ENCODE results near the gene NAA30. TPM values are rescaled to one million over a fixed set of nuclear protein-coding genes. Genes with fewer than 3 reads are reported as not detected.

NAA30 gene
- polyA plus RNA-seq, 3 donors = 2.6 to 5.5 (median 2.9) TPM

GRCh38 chr14:57420033-57420432, 29.6 kb downstream of the NAA30 start:
- no peaks in the 10 kb centered on the region for H3K36me3 ChIP-seq (replicated peaks in 1 of 2; ENCODE audit: control insufficient read depth in 1 of 2, insufficient read depth in 2 of 2, low read length in 2 of 2)
- no peaks in the 10 kb centered on the region for H3K79me2 ChIP-seq (ENCODE audit: insufficient read depth, low read length)
- no CpG with 5 or more reads among the region's 4 CpGs for WGBS (ENCODE audit: insufficient coverage)
- DNase-seq = no peak
- peaks cover 0 to 2% (median 2%) of the 10 kb centered on the region in 3 donors for H3K27me3 Mint-ChIP-seq (ENCODE audit: low read depth in 3 of 3)
- no peak overlapping the region for H3K9ac ChIP-seq (ENCODE audit: insufficient read depth, low read length, poor library complexity, severe bottlenecking)
- no peaks in the 10 kb centered on the region for H3K27me3 ChIP-seq (ENCODE audit: control insufficient read depth in 2 of 2, insufficient read depth in 2 of 2, low read length in 2 of 2)
- H3K4me3 Mint-ChIP-seq = no peak overlapping the region
- no peaks in the 10 kb centered on the region for H4K20me1 ChIP-seq (ENCODE audit: insufficient read depth, low read length)
- no peaks in the 10 kb centered on the region for H3K4me1 Mint-ChIP-seq
- H3K9me3 ChIP-seq (replicated peaks in 1 of 2; ENCODE audit: control insufficient read depth in 1 of 2, insufficient read depth in 1 of 2, low read length in 2 of 2) = no peaks in the 10 kb centered on the region
- no peaks in the 10 kb centered on the region for H3K4me1 ChIP-seq (ENCODE audit: control insufficient read depth in 1 of 2, insufficient read depth in 2 of 2, low read length in 2 of 2)
- H3K4me2 ChIP-seq (replicated peaks; ENCODE audit: extremely low read depth, low read length, poor library complexity, severe bottlenecking) = no peak overlapping the region
- H3K9me3 Mint-ChIP-seq = no peaks in the 10 kb centered on the region
- no peak overlapping the region for H2AFZ ChIP-seq (ENCODE audit: insufficient read depth, low read depth, low read length, poor library complexity, severe bottlenecking)
- H3K4me3 ChIP-seq (replicated peaks in 1 of 3; ENCODE audit: low read depth in 2 of 3, low read length in 3 of 3) = no peak overlapping the region
- no peak overlapping the region for H3K27ac ChIP-seq (ENCODE audit: low read depth in 1 of 2, low read length in 2 of 2)
- no peaks in the 10 kb centered on the region for H3K36me3 Mint-ChIP-seq
- H3K27ac Mint-ChIP-seq = no peak overlapping the region
- intact Hi-C loops (cut with micrococcal nuclease) = no loop called here
- TF ChIP-seq CTCF (IDR thresholded peaks at IDR 0.05) = no peak

GRCh38 chr14:57420986-57421385, 30.6 kb downstream of the NAA30 start:
- Histone ChIP-seq H3K4me2 (replicated peaks; ENCODE audit: extremely low read depth, low read length, poor library complexity, severe bottlenecking) (no peak overlapping the region), H3K9ac (ENCODE audit: insufficient read depth, low read length, poor library complexity, severe bottlenecking) (no peak overlapping the region), H3K4me3 (replicated peaks in 1 of 3; ENCODE audit: low read depth in 2 of 3, low read length in 3 of 3) (no peak overlapping the region), H3K79me2 (ENCODE audit: insufficient read depth, low read length) (no peaks in the 10 kb centered on the region), H4K20me1 (ENCODE audit: insufficient read depth, low read length) (no peaks in the 10 kb centered on the region), H3K27me3 (ENCODE audit: control insufficient read depth in 2 of 2, insufficient read depth in 2 of 2, low read length in 2 of 2) (no peaks in the 10 kb centered on the region), H3K36me3 (replicated peaks in 1 of 2; ENCODE audit: control insufficient read depth in 1 of 2, insufficient read depth in 2 of 2, low read length in 2 of 2) (no peaks in the 10 kb centered on the region), H3K9me3 (replicated peaks in 1 of 2; ENCODE audit: control insufficient read depth in 1 of 2, insufficient read depth in 1 of 2, low read length in 2 of 2) (no peaks in the 10 kb centered on the region), H3K27ac (ENCODE audit: low read depth in 1 of 2, low read length in 2 of 2) (no peak overlapping the region), H3K4me1 (ENCODE audit: control insufficient read depth in 1 of 2, insufficient read depth in 2 of 2, low read length in 2 of 2) (no peaks in the 10 kb centered on the region), H2AFZ (ENCODE audit: insufficient read depth, low read depth, low read length, poor library complexity, severe bottlenecking) (no peak overlapping the region)
- no peak for TF ChIP-seq CTCF (IDR thresholded peaks at IDR 0.05)
- Mint-ChIP-seq H3K27me3 (ENCODE audit: low read depth in 3 of 3) (peaks cover 0 to 2% (median 2%) of the 10 kb centered on the region in 3 donors), H3K4me1 (no peaks in the 10 kb centered on the region), H3K4me3 (no peak overlapping the region), H3K27ac (no peak overlapping the region), H3K9me3 (no peaks in the 10 kb centered on the region), H3K36me3 (no peaks in the 10 kb centered on the region)
- WGBS (ENCODE audit: insufficient coverage) = 60% methylated on average over 1 of the region's 3 CpGs
- intact Hi-C loops (cut with micrococcal nuclease) = no loop called here
- DNase-seq = no peak

Data from CD14-positive monocyte (primary cell).